OCI-LY3 (cell line): ENCODE measurements around the gene CD151.

Source experiments
- EZH2phosphoT487 ChIP-seq: fragments of 200-600 bp; shearing (Covaris generic); IDR thresholded peaks from 2 replicates; pipeline ENCODE4 v1.6.1; 2018; ENCODE audit warnings: antibody characterized with exemption, mixed run types, low read depth
- TF ChIP-seq, protein P1 (sequence below): fragments of 200-600, 300-600 bp; sonication (generic); IDR thresholded peaks from 2 replicates; pipeline ENCODE4 v1.5.1; 2014; ENCODE audit warnings: antibody characterized with exemption, low read length, low read depth

DNA sequence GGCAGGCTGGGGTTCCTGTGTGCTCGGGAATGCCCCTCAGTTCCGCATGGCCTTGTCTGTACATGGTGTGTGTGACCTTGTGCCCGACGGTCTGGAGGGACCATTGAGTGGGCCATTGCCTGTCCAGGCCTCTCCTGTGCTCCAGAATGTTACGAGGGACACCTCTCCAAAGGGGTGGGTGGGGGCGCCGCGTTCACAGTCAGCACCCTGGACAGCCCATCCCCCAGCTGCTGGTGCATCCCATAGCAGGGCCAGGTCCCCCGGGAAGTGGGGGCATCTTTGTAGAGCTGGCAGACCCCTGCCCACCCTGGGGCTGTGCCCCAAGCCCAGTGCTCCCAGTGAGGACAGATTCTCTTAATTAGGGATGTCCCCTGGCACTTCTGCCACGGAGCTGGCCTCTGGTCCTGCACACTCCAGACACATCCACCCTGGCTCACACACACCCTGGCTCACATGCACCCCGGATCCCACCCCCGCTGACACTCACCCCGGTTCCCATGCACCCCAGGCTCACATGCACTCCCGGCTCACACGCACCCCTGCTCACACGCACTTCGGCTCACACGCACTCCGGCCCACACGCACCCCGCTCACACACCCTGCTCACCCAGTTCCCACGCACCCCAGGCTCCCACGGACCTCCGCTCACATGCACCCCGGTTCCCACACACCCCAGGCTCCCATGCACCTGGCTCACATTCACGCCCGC is 25.5 kb downstream of the CD151 start:
- TF ChIP-seq, protein P1, sequence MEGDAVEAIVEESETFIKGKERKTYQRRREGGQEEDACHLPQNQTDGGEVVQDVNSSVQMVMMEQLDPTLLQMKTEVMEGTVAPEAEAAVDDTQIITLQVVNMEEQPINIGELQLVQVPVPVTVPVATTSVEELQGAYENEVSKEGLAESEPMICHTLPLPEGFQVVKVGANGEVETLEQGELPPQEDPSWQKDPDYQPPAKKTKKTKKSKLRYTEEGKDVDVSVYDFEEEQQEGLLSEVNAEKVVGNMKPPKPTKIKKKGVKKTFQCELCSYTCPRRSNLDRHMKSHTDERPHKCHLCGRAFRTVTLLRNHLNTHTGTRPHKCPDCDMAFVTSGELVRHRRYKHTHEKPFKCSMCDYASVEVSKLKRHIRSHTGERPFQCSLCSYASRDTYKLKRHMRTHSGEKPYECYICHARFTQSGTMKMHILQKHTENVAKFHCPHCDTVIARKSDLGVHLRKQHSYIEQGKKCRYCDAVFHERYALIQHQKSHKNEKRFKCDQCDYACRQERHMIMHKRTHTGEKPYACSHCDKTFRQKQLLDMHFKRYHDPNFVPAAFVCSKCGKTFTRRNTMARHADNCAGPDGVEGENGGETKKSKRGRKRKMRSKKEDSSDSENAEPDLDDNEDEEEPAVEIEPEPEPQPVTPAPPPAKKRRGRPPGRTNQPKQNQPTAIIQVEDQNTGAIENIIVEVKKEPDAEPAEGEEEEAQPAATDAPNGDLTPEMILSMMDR: no peak
- TF ChIP-seq EZH2phosphoT487: no peak
